ENCODE results near the gene EDN2. TPM values are rescaled to one million over a fixed set of nuclear protein-coding genes. Genes with fewer than 3 reads are reported as not detected.

Gene EDN2
- total RNA-seq, 4 donors from 2014 or later: not detected

DNA sequence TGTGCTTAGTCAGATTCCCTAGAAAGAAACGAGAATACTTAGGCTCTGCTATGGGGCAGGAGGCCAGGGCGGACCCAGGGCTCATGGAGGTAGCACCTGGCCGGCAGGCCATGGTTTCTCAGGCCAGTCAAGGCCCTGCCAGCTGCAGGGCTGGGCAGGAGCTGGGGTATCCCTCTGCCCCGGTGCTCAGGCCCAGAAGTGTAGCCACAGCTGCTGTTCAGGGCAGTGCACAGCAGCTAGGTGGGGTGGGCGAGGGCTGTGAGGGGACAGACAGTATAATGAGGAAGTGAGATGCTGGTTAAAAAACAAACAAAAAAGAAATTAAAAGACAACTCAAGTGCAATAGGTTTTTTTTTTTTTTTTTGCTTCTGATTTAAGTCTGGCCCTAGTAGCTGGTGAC is 34.0 kb upstream of the EDN2 start:
- no peaks in the 10 kb centered on the region for H3K36me3 ChIP-seq
- no peaks in the 10 kb centered on the region for H3K9me3 ChIP-seq
- TF ChIP-seq, protein P1, sequence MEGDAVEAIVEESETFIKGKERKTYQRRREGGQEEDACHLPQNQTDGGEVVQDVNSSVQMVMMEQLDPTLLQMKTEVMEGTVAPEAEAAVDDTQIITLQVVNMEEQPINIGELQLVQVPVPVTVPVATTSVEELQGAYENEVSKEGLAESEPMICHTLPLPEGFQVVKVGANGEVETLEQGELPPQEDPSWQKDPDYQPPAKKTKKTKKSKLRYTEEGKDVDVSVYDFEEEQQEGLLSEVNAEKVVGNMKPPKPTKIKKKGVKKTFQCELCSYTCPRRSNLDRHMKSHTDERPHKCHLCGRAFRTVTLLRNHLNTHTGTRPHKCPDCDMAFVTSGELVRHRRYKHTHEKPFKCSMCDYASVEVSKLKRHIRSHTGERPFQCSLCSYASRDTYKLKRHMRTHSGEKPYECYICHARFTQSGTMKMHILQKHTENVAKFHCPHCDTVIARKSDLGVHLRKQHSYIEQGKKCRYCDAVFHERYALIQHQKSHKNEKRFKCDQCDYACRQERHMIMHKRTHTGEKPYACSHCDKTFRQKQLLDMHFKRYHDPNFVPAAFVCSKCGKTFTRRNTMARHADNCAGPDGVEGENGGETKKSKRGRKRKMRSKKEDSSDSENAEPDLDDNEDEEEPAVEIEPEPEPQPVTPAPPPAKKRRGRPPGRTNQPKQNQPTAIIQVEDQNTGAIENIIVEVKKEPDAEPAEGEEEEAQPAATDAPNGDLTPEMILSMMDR (IDR thresholded peaks at IDR 0.05 in 4 of 5, conservative IDR thresholded peaks at IDR 0.05 in 1 of 5): no peak
- TF ChIP-seq POLR2A (IDR thresholded peaks at IDR 0.05): no peak
- DNase-seq (no peak), ATAC-seq (no peak)
- in situ Hi-C loops (cut with MboI; ENCODE audit: low sequenced_read_pairs in 4 of 4): no loop called here
- intact Hi-C loops (cut with DNase I; ENCODE audit: low total_unique reads): loop anchor here (5.0 to 10.0 kb wide), 3 partner anchors 144 to 516 kb away; no protein-coding TSS in a partner anchor
- no peak overlapping the region for H3K4me3 ChIP-seq
- no peak overlapping the region for H3K27ac ChIP-seq
- H3K4me1 ChIP-seq: peaks cover 17 to 24% of the 10 kb centered on the region in 2 donors
- H3K27me3 ChIP-seq: no peaks in the 10 kb centered on the region

DNA sequence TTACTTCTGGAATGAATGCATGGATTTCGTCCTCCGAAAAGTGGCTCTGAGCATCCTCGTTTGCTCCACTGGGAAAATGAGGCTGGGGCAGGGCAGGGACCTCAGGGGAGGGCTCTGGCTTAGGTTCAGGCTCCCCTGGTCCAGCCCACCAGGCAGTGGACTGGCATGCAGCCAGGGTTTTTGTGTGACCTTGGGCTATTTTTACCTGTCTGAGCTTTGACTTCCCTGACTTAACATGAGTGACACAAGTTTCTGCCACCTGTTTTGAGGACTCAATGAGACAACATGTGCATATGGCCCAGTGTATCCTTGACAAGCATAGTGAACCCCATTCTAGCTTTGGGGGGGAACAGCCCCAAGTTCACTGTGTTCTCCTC is 32.6 kb upstream of the EDN2 start:
- ATAC-seq (peak in 1 of 2 donors; percentile 6), DNase-seq (no peak)
- intact Hi-C loops (cut with DNase I; ENCODE audit: low total_unique reads) (loop anchor here (2.0 to 10.0 kb wide), 4 partner anchors 22 to 518 kb away; no protein-coding TSS in a partner anchor), in situ Hi-C loops (cut with MboI; ENCODE audit: low sequenced_read_pairs in 4 of 4) (no loop called here)
- H3K27me3 ChIP-seq: no peaks in the 10 kb centered on the region
- peak overlapping the region; percentile 56 to 73 (median 66) for H3K27ac ChIP-seq
- H3K4me3 ChIP-seq: peak overlapping the region; percentile 60 to 76 (median 66)
- peaks cover 17 to 24% of the 10 kb centered on the region in 2 donors for H3K4me1 ChIP-seq
- H3K36me3 ChIP-seq: no peaks in the 10 kb centered on the region
- TF ChIP-seq, protein P1 (IDR thresholded peaks at IDR 0.05 in 4 of 5, conservative IDR thresholded peaks at IDR 0.05 in 1 of 5): no peak
- TF ChIP-seq POLR2A (IDR thresholded peaks at IDR 0.05): no peak
- no peaks in the 10 kb centered on the region for H3K9me3 ChIP-seq

DNA sequence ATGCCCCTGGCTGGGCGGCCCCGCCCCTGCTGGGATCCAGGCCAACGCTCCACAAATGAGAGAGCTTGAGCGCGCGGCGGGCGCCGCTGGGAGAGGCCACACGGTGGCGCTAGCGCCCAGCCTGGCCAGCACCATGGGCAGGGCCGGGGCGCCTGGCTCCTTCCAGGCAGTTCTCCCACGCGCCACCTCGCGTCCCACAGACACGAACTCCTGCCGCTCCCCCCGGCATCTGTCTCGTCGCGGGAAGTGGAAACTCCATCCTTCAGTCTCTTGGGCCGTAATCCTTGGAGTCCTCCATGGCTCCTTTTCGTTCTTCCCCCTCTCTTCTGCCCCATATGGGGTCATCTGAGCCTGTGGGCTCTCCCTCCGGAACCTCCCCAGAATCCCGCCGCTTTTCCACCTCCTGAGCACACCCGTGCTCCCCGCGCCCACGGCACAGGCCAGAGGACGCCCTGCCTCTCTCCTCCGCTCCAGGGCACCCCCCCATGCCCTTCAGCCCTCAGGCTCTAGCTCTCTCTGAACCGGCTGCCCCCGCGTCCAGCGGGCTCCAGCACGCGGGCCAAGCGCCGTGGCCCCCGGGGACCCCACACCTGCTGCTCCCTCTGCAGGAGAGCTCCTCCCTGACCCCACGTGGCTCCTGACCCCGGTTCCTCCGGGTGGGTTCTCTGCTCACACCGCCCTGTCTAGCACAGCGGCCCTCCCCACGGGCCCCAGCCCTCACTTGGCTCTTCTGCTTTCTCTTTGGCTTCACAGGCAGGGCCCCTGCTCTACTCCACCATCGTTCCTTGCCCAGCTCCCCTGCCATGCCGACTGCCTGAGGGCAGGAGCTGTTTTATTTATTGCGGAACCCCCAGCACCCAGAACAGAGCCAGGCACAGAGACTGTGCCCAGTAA is 31.9 kb upstream of the EDN2 start:
- Histone ChIP-seq H3K27me3 (no peaks in the 10 kb centered on the region), H3K9me3 (no peaks in the 10 kb centered on the region), H3K36me3 (no peaks in the 10 kb centered on the region), H3K4me1 (peaks cover 17 to 24% of the 10 kb centered on the region in 2 donors), H3K4me3 (peak overlapping the region; percentile 60 to 76 (median 66)), H3K27ac (peak overlapping the region; percentile 56 to 73 (median 66))
- DNase-seq (peak; percentile 72 to 89), ATAC-seq (peak; percentile 92 to 93)
- peak in 1 of 2 donors; percentile 35 for TF ChIP-seq POLR2A (IDR thresholded peaks at IDR 0.05)
- TF ChIP-seq, protein P1 (IDR thresholded peaks at IDR 0.05 in 4 of 5, conservative IDR thresholded peaks at IDR 0.05 in 1 of 5): peak; percentile 85 to 97 (median 93)
- in situ Hi-C loops (cut with MboI; ENCODE audit: low sequenced_read_pairs in 4 of 4) (no loop called here), intact Hi-C loops (cut with DNase I; ENCODE audit: low total_unique reads) (loop anchor here (1.0 to 10.0 kb wide), 7 partner anchors 20 to 518 kb away; no protein-coding TSS in a partner anchor)

DNA sequence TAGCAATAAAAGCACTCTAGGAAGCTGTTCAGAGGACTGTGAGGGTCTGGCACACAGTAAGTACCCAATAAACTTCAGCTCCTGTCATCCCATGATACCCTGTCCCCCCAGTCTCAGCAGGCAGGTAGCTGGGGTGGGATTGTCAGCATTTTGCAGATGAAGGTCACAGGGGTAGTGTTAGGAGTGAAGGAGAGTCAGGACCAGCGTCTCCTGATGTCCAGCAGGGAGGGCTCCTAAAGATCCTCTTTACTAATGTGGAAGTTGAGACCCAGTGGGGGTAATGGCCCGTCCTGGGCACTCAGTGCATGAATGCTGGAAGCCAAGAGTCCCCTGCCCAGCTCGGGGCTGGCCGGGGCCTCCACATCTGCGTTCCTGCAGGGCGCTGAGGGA is 31.3 kb upstream of the EDN2 start:
- DNase-seq: no peak
- no peak for TF ChIP-seq POLR2A (IDR thresholded peaks at IDR 0.05)
- TF ChIP-seq, protein P1 (IDR thresholded peaks at IDR 0.05 in 4 of 5, conservative IDR thresholded peaks at IDR 0.05 in 1 of 5): no peak
- Histone ChIP-seq H3K9me3 (no peaks in the 10 kb centered on the region), H3K27me3 (no peaks in the 10 kb centered on the region), H3K27ac (peak overlapping the region in 1 of 4 donors; percentile 73), H3K4me3 (peak overlapping the region in 2 of 4 donors; percentile 61 to 70), H3K4me1 (peaks cover 17 to 24% of the 10 kb centered on the region in 2 donors), H3K36me3 (no peaks in the 10 kb centered on the region)
- in situ Hi-C loops (cut with MboI; ENCODE audit: low sequenced_read_pairs in 4 of 4) (no loop called here), intact Hi-C loops (cut with DNase I; ENCODE audit: low total_unique reads) (loop anchor here (1.0 to 10.0 kb wide), 7 partner anchors 21 to 519 kb away; no protein-coding TSS in a partner anchor)
- ATAC-seq: no peak
